Gastrocnemius medialis (tissue), 4 donors: Measurements from ENCODE around the gene LRIG1.

Experiments used
- CTCF ChIP-seq, 5 experiments: fragments of 450-650 bp in 3 of 5; fragments of 200-600 bp in 2 of 5; sonication (generic) in 2 of 5; IDR thresholded peaks in 4 of 5; conservative IDR thresholded peaks in 1 of 5; 1 replicate in 4 of 5; 2 replicates in 1 of 5; pipeline ENCODE4 v1.5.1; 2016 to 2019; ENCODE audit warnings: antibody characterized with exemption in 5 of 5, mild to moderate bottlenecking in 3 of 5, moderate library complexity in 3 of 5
- POLR2A ChIP-seq, 2 donors: fragments of 450-650 bp; IDR thresholded peaks; one replicate each; pipeline ENCODE4 v1.6.1; 2017; ENCODE audit warnings: antibody characterized with exemption in 2 of 2, mild to moderate bottlenecking in 2 of 2, moderate library complexity in 2 of 2

GRCh38 chr3:66415867-66416428, 84.9 kb downstream of the LRIG1 start:
- no peak for TF ChIP-seq CTCF (IDR thresholded peaks at IDR 0.05 in 4 of 5, conservative IDR thresholded peaks at IDR 0.05 in 1 of 5)
- TF ChIP-seq POLR2A (IDR thresholded peaks at IDR 0.05) = no peak
